ENCODE results near the gene SLIT2. TPM values are rescaled to one million over a fixed set of nuclear protein-coding genes. Genes with fewer than 3 reads are reported as not detected.

Gene SLIT2
- total RNA-seq, 2 donors from 2014 or later: 1.9 to 6.5 TPM

- DNase-seq (no peak), ATAC-seq (no peak)
- intact Hi-C loops (cut with DNase I, micrococcal nuclease): no loop called here
Observed at GRCh38 chr4:20292739-20293138, 41.0 kb downstream of the SLIT2 start.

- no peak for DNase-seq
- intact Hi-C loops (cut with DNase I, micrococcal nuclease): no loop called here
- ATAC-seq: no peak
Observed at GRCh38 chr4:20297261-20297660, 45.6 kb downstream of the SLIT2 start.

DNA sequence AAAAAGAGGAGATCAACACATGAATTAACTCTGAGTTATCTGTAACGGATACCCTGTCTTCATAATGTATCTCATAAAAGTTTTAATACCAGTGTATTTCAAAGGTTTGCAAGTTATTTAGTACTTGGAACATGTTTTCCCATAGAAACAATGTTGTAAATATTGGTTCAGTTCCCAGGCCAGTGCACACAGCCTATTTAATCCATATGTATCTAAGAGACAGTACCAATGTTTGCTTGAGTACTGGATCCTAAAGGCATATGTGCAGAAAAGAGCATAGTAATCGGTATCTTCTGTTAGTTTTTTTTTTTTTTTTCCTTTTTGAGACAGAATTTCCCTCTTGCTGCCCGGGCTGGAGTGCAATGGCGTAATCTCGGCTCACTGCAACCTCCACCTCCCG is 46.1 kb downstream of the SLIT2 start:
- intact Hi-C loops (cut with DNase I, micrococcal nuclease): no loop called here
- DNase-seq (no peak), ATAC-seq (no peak)

GRCh38 chr4:20298455-20298854 is 46.8 kb downstream of the SLIT2 start:
- intact Hi-C loops (cut with DNase I, micrococcal nuclease): no loop called here
- ATAC-seq: no peak
- DNase-seq: no peak

GRCh38 chr4:20298986-20299385 is 47.3 kb downstream of the SLIT2 start:
- no peak for ATAC-seq
- no peak for DNase-seq
- intact Hi-C loops (cut with DNase I, micrococcal nuclease): no loop called here

GRCh38 chr4:20299515-20299914 is 47.8 kb downstream of the SLIT2 start:
- no peak for DNase-seq
- ATAC-seq: no peak
- intact Hi-C loops (cut with DNase I, micrococcal nuclease): no loop called here

DNA sequence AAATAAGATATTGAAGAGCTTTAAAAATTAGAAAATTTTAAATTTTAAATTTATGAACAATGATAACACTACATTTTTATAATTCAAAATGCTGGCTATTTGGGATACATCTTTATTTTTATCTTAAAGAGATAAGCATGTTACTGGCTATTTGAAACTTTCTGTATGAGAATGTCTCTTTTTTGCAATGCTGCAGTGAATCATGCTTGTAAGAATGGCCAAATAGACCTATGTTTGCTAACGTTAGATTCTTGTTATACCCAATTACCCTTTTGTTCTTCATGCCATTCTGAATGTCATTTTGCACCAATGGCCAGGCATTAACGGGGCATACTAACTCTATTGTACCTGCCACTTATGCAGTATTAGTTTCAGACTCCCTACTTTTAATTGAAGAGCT is 49.5 kb downstream of the SLIT2 start:
- intact Hi-C loops (cut with DNase I, micrococcal nuclease): no loop called here
- ATAC-seq (no peak), DNase-seq (no peak)
